Erythroblast (primary cell): ENCODE data around the gene SSTR1.

Experiments used
- GATA1 ChIP-seq: IDR thresholded peaks from 2 replicates; pipeline ENCODE4 v1.6.1; 2011; ENCODE audit warnings: low read depth, mild to moderate bottlenecking, control low read depth, low read length, moderate library complexity
- POLR2A ChIP-seq: IDR thresholded peaks from 2 replicates; pipeline ENCODE4 v1.6.1; 2011; ENCODE audit warnings: mild to moderate bottlenecking, low read length

GRCh38 chr14:38201137-38201828 is 6.4 kb upstream of the SSTR1 start:
- TF ChIP-seq POLR2A (no peak), GATA1 (no peak)
